Mesenteric fat pad (tissue), 1 donor: ENCODE data around the gene ITGB3BP. TPM values are rescaled to one million over a fixed set of nuclear protein-coding genes. Genes with fewer than 3 reads are reported as not detected.
"Not testable (repeated sequence)": the region's sequence is repeated elsewhere in the genome, so short reads cannot be mapped to it uniquely, and the experiment has no call there.

Experiments used
- DNase-seq: peaks from one replicate; pipeline ENCODE4 v3.0.0-alpha.2; 2020; ENCODE audit warnings: low spot score
- total RNA-seq: library from RNA; stranded (reverse); fragmentation: NEBNext Ultra II Directional; extraction: Animal tissue kit (Norgen Biotek cat#: 25700); gene quantifications from one replicate; pipeline ENCODE4 v1.2.1, GENCODE V29; 2021
- donor health status: DM: yes; HTN: yes; CAD: no.

ITGB3BP gene
- total RNA-seq, 1 donor from 2014 or later: 8.1 TPM

GRCh38 chr1:63506782-63507181 is 16.2 kb downstream of the ITGB3BP start:
- no peak for DNase-seq

DNA sequence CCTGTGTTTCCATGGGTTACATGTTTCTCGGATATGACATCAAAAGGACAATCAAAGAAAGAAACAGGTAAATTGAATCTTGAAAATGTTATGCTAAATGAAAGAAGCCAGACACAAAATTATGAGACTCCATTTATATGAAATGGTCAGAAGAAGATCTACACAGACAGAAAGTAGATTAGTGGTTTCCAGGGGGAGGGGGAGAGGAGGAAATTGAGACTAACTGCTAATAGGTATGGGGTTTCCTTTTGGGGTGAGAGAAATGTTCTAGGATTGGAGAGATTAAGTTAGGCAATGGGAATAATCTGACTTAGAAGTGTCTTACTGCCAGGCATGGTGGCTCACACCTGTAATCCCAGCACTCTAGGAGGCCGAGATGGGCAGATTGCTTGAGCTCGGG is 21.8 kb downstream of the ITGB3BP start:
- no peak for DNase-seq

DNA sequence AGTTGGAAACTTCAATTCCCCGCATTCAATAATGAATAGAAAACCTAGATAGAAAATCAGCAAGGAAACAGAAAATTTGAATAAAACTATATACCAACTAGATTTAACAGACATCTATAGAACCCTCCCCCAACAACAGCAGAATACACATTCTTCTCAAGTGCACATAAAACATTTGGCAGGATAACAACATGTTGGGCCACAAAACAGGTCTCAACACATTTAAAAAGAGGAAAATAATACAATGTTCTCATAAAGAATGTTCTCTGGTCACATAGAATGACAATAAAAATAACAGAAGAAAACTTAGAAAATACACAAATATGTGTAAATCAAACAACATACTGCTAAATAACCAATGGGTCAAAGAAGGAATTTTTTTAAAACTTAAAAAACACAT is 24.9 kb downstream of the ITGB3BP start:
- no peak for DNase-seq

DNA sequence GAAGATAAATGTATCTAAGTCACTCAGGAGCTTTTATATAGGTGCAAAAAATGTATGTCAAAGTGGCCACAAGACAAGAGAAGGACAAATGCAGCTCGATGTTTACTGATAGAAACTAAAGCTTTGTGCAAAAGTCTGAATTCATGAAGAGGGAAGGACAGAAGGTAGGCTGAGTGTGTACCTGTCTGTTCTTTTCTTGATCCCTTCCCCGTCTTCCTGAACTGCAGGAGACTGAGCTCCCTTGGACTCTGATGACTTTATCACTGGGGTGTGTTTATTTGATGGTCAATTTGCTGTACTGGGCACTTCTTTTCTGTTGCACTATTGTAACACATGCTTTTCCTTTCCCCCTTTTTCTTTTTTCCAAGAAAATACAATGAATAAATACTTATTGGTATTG is 25.4 kb downstream of the ITGB3BP start:
- DNase-seq: no peak

- DNase-seq: no peak
Observed at GRCh38 chr1:63487336-63488065, 35.5 kb downstream of the ITGB3BP start.

DNA sequence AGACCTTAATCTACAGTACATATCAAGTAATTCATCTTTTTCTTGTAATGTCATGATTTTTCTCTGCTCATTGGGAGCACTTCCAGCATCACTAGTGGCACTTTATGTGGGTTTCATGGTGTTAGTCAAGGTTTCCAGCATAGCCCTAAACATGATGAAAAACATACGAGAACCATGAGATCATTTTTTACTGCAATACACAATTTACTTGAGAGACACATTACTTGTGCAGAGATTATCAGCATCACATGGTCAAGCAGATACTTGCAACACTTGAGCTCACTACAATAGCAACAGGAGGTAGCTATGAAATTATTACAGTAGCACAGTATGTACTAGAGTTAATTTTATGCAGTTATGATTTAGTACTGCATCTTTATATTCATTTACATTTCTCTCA is 36.4 kb downstream of the ITGB3BP start:
- DNase-seq: no peak

DNA sequence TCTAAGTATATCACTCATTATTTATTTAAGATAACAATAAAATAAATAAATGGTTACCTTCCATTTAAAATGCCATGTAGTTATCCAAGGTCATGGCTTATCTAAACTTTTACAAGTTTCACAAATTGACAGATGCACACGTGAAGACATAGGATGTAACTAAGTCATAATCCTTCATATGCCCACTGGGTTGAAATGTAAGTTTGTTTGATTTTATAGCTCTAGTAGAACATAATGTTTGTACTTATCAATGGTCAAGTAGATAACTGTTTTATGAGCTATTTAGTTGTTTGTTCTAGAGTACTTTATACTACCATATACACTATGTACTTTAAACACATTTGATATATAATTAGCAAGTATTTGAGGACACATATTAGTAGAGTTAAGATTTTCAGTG is 43.0 kb downstream of the ITGB3BP start:
- no peak for DNase-seq

DNA sequence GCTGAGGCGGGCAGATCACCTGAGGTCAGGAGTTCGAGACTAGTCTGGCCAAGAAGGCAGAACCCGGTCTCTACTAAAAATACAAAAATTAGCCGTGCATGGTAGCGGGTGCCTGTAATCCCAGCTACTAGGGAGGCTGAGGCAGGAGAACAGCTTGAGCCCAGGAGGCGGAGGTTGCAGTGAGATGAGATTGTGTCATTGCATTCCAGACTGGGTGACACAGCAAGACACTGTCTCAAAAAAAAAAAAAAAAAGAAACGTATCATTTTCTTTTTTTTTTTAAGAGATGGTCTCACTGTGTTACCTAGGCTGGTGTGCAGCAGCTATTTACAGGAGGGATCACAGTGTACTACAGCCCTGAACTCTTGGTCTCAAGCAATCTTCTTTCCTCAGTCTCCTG is 47.3 kb downstream of the ITGB3BP start:
- DNase-seq: no peak

GRCh38 chr1:63468683-63469082 is 54.3 kb downstream of the ITGB3BP start:
- not testable (repeated sequence) for DNase-seq

DNA sequence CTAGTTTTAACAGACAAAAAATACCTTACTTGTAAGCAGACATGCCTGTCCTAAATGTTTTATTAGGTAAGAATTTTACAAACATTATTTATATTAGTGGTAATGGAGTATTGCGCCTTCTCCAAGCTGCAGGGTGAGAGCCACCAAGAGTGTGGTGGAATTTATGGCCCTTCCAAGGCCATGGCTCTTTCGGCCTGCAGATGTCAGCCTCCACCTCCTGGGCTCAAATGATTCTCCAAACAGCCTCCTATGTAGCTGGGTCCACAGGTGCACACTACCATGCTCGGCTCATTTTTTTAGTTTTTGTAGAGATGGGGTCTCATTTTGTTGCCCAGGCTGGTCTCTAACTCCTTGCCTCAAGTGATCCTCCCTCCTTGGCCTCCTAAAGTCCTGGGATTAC is 56.3 kb downstream of the ITGB3BP start:
- DNase-seq: no peak

GRCh38 chr1:63466181-63466580 is 56.8 kb downstream of the ITGB3BP start:
- DNase-seq: no peak

DNA sequence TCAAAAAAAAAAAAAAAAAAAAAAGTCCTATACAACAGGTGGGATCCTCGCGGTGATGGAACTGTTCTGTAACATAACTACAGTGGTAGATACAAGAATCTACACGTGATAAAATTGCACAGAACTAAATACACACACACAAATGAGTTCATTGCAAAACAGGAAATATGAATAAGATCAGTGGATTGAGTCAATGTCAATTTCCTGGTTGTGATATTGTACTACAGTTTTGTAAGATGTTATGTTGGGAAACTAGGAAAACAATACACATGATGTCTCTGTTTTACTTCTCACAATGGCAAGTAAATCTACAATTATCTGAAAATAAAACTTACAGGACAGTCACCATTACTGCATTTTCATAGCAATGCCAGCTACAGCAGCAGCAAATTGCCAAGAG is 59.8 kb downstream of the ITGB3BP start:
- no peak for DNase-seq

DNA sequence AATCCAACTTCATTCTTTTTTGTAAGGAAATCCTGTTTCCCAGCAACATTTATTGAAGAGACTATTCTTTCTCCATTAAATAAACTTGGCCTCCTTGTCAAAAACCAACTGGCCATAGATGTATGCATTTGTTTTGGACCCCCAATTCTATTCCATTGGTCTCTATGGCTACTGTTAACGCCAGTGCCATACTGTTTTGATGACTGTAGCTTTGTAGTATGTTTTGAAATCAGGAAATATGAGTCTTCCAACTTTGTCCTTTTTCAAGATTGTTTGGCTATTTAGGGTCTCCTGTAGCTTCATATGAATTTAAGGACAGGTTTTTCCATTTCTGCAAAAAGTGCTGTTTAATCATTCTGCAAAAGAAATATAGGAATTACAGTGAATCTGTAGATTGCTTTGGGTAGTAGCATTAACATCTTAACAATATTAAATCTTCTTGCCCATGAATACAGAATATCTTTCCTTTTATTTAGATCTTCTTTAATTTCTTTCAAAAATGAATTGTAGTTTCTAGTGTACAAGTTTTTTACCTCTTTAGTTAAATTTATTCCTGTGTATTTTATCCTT is 61.3 kb downstream of the ITGB3BP start:
- DNase-seq: no peak

- no peak for DNase-seq
Observed at GRCh38 chr1:63458750-63459149, 64.3 kb downstream of the ITGB3BP start.

GRCh38 chr1:63454269-63454668 is 68.8 kb downstream of the ITGB3BP start:
- DNase-seq: no peak

GRCh38 chr1:63453232-63453631 is 69.8 kb downstream of the ITGB3BP start:
- DNase-seq: no peak

GRCh38 chr1:63450416-63450815 is 72.6 kb downstream of the ITGB3BP start:
- DNase-seq: no peak

DNA sequence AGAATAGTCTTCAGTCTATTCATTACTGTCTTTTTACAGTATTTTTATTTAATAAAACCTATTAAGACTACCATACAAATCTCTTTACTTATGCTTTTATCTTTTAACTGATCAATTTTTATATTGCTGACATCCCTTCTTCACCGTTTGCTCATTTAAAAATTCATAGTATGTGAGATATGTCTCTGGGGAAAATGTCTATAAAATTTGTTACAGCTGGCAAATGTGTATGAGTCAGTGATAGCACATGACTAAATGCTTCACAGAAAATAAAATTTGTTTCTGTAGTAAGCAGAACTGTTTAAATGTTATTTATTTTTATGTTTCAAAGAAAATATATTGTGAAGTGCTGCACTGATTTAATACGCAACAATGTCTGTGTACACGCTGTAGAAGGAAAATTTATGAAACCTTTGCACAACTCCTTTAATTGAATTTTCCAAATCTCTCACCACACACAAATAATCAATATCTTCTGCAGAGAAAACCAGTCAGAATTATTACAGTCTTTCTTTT is 74.2 kb downstream of the ITGB3BP start:
- DNase-seq: no peak

DNA sequence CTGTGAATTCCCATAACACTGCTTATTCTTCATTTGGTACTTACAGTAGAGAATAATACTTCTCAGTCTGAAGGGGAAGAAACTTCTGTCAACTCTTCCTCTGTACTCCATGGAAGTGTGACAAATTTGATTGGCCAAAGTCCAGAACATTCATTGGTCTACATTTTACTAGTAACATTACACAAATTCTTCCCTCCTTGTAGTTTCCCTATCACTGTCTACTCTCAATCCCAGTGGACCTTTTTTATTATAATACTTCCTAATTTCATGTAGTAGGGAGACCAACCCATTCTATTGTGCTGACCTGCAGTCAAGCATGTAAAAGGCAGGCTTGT is 80.9 kb downstream of the ITGB3BP start:
- no peak for DNase-seq

DNA sequence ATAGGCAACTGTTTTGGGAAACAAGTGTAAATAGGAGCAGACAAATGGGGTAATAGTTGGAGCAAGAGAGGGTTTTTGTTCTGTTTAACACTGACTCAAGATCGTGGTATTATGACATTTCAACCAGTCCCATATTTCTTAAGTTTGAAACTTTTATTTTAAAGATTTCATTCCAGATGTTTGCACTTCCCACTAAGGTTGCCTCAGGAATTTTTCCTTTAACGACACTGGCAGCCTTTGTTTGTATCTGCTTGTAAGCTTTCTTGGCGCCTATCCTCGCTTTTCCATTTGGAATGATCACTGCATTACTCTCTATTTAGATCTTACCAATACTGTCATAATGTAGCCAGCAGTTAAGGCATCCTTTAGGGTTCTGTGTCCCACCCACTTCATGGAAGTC is 87.9 kb downstream of the ITGB3BP start:
- DNase-seq: no peak

- DNase-seq: no peak
Observed at GRCh38 chr1:63429281-63429680, 93.7 kb downstream of the ITGB3BP start.

- DNase-seq: no peak
Observed at GRCh38 chr1:63428815-63429214, 94.2 kb downstream of the ITGB3BP start.

GRCh38 chr1:63423649-63424048 is 99.4 kb downstream of the ITGB3BP start:
- DNase-seq: no peak
